H9 (cell line): ENCODE measurements around the gene ST6GALNAC6. TPM values are rescaled to one million over a fixed set of nuclear protein-coding genes. Genes with fewer than 3 reads are reported as not detected.

ENCODE experiments used
- DNase-seq: peaks from one replicate; pipeline ENCODE4 v3.0.0-alpha.2; 2017
- H2AFZ ChIP-seq: one replicate; pipeline ENCODE4 v1.6.1; 2013; ENCODE audit warnings: mild to moderate bottlenecking, low read length, control low read depth, moderate library complexity
- H2AK5ac ChIP-seq: 2 replicates; pipeline ENCODE4 v1.6.1; 2013; ENCODE audit warnings: low read length, control low read depth, mixed read lengths; ENCODE audit not compliant: insufficient read length
- H2BK120ac ChIP-seq: one replicate; pipeline ENCODE4 v1.6.1; 2013; ENCODE audit warnings: low read depth, mild to moderate bottlenecking, low read length, control low read depth, inconsistent platforms; ENCODE audit not compliant: poor library complexity, severe bottlenecking
- H2BK12ac ChIP-seq: 2 replicates; pipeline ENCODE4 v1.6.1; 2013; ENCODE audit warnings: low read length, control low read depth, mixed read lengths, low read depth; ENCODE audit not compliant: insufficient read length
- H2BK15ac ChIP-seq: 2 replicates; pipeline ENCODE4 v1.6.1; 2013; ENCODE audit warnings: low read depth, low read length, control low read depth
- H2BK20ac ChIP-seq: one replicate; pipeline ENCODE4 v1.6.1; 2013; ENCODE audit warnings: low read depth, mild to moderate bottlenecking, low read length, control low read depth, inconsistent platforms; ENCODE audit not compliant: poor library complexity, severe bottlenecking
- H2BK5ac ChIP-seq: 2 replicates; pipeline ENCODE4 v1.6.1; 2013; ENCODE audit warnings: low read length, control low read depth, mixed read lengths; ENCODE audit not compliant: insufficient read length
- H3K14ac ChIP-seq: 2 replicates; pipeline ENCODE4 v1.6.1; 2013; ENCODE audit warnings: low read length, control low read depth; ENCODE audit not compliant: insufficient read depth
- H3K18ac ChIP-seq: 2 replicates; pipeline ENCODE4 v1.6.1; 2013; ENCODE audit warnings: low read depth, mild to moderate bottlenecking, mixed read lengths, low read length, control low read depth; ENCODE audit not compliant: insufficient read length
- H3K23ac ChIP-seq: 2 replicates; pipeline ENCODE4 v1.6.1; 2013; ENCODE audit warnings: low read length, control low read depth, mixed read lengths, low read depth; ENCODE audit not compliant: insufficient read length
- H3K23me2 ChIP-seq: 2 replicates; pipeline ENCODE4 v1.6.1; 2013; ENCODE audit warnings: low read depth, mild to moderate bottlenecking, mixed read lengths, low read length, control low read depth; ENCODE audit not compliant: insufficient read length, poor library complexity, severe bottlenecking
- H3K27ac ChIP-seq: 2 replicates; pipeline ENCODE4 v1.5.1; 2013; ENCODE audit warnings: low read length, control low read depth, mixed read lengths, low read depth; ENCODE audit not compliant: insufficient read length
- H3K27me3 ChIP-seq: 2 replicates; pipeline ENCODE4 v1.6.1; 2013; ENCODE audit warnings: low read length, control low read depth, inconsistent platforms; ENCODE audit not compliant: insufficient read depth
- H3K4ac ChIP-seq: 2 replicates; pipeline ENCODE4 v1.6.1; 2013; ENCODE audit warnings: low read depth, mild to moderate bottlenecking, control low read depth, inconsistent platforms, low read length, moderate library complexity
- H3K4me1 ChIP-seq: 2 replicates; pipeline ENCODE4 v1.6.1; 2013; ENCODE audit warnings: low read length, control low read depth, inconsistent platforms; ENCODE audit not compliant: insufficient read depth
- H3K4me2 ChIP-seq: 2 replicates; pipeline ENCODE4 v1.6.1; 2013; ENCODE audit warnings: low read length, control low read depth, mixed read lengths; ENCODE audit not compliant: insufficient read length, insufficient read depth
- H3K56ac ChIP-seq: 2 replicates; pipeline ENCODE4 v1.6.1; 2013; ENCODE audit warnings: low read depth, mild to moderate bottlenecking, mixed read lengths, low read length, control low read depth; ENCODE audit not compliant: insufficient read length
- H3K79me1 ChIP-seq: 2 replicates; pipeline ENCODE4 v1.6.1; 2013; ENCODE audit warnings: low read depth, mild to moderate bottlenecking, moderate library complexity, low read length, control low read depth, inconsistent platforms; ENCODE audit not compliant: insufficient read depth, poor library complexity, severe bottlenecking
- H3K79me2 ChIP-seq: 2 replicates; pipeline ENCODE4 v1.6.1; 2013; ENCODE audit warnings: low read length, control low read depth, inconsistent platforms; ENCODE audit not compliant: insufficient read depth
- H3K9ac ChIP-seq: 2 replicates; pipeline ENCODE4 v1.6.1; 2013; ENCODE audit warnings: low read length, control low read depth, mixed read lengths; ENCODE audit not compliant: insufficient read length; ENCODE audit errors: extremely low read depth
- H3K9me3 ChIP-seq: one replicate; pipeline ENCODE4 v1.6.1; 2013; ENCODE audit warnings: low read depth, low read length, inconsistent platforms; ENCODE audit not compliant: control insufficient read depth
- H3T11ph ChIP-seq: one replicate; pipeline ENCODE4 v1.6.1; 2013; ENCODE audit warnings: mild to moderate bottlenecking, low read length, control low read depth, inconsistent platforms
- H4K20me1 ChIP-seq: one replicate; pipeline ENCODE4 v1.6.1; 2013; ENCODE audit not compliant: control insufficient read depth, insufficient read length, insufficient read depth
- H4K5ac ChIP-seq: 2 replicates; pipeline ENCODE4 v1.6.1; 2013; ENCODE audit warnings: low read depth, mild to moderate bottlenecking, mixed read lengths, low read length, control low read depth; ENCODE audit not compliant: insufficient read length
- H4K8ac ChIP-seq: replicated peaks from 2 replicates; pipeline ENCODE4 v1.6.1; 2013; ENCODE audit warnings: low read length, control low read depth, mixed read lengths, low read depth; ENCODE audit not compliant: insufficient read length
- H4K91ac ChIP-seq: 2 replicates; pipeline ENCODE4 v1.6.1; 2013; ENCODE audit warnings: low read depth, mild to moderate bottlenecking, moderate library complexity, mixed read lengths, low read length, control low read depth; ENCODE audit not compliant: insufficient read length
- H3K27ac Mint-ChIP-seq, 3 experiments: 2 replicates in 2 of 3; 3 replicates in 1 of 3; pipeline ENCODE4 v1.8.0; 2020 to 2021; ENCODE audit warnings: mixed read lengths in 3 of 3, mild to moderate bottlenecking in 1 of 3, moderate library complexity in 1 of 3
- H3K27me3 Mint-ChIP-seq: 2 replicates; pipeline ENCODE4 v1.8.0; 2021; ENCODE audit warnings: low read depth, mild to moderate bottlenecking, moderate library complexity, mixed read lengths
- H3K36me3 Mint-ChIP-seq, 3 experiments: 2 replicates in 2 of 3; 3 replicates in 1 of 3; pipeline ENCODE4 v1.8.0; 2020 to 2021; ENCODE audit warnings: low read depth in 3 of 3, mixed read lengths in 3 of 3; ENCODE audit not compliant: insufficient read depth in 1 of 3
- H3K4me1 Mint-ChIP-seq, 2 experiments: 2 replicates each; pipeline ENCODE4 v1.8.0; 2020; ENCODE audit warnings: mixed read lengths in 2 of 2
- H3K4me3 Mint-ChIP-seq, 2 experiments: 2 replicates in 1 of 2; 3 replicates in 1 of 2; pipeline ENCODE4 v1.8.0; 2020 to 2021; ENCODE audit warnings: mild to moderate bottlenecking in 2 of 2, mixed read lengths in 2 of 2, moderate library complexity in 1 of 2
- H3K9me3 Mint-ChIP-seq, 2 experiments: 2 replicates in 1 of 2; 3 replicates in 1 of 2; pipeline ENCODE4 v1.8.0; 2020; ENCODE audit warnings: mild to moderate bottlenecking in 2 of 2, mixed read lengths in 2 of 2, moderate library complexity in 1 of 2
- WGBS: extraction: QIAGEN DNeasy Blood & Tissue Kit; methylation state at CpG from one replicate; pipeline ENCODE4 v1.1.7; 2013; ENCODE audit warnings: missing lambda C conversion rate, low lambda C conversion rate, mixed read lengths; ENCODE audit not compliant: insufficient read length; ENCODE audit errors: extremely low coverage; 5-methylcytosine and 5-hydroxymethylcytosine counted together
- total RNA-seq: library from RNA; stranded (reverse); gene quantifications from 2 replicates; pipeline ENCODE4 v1.2.1, GENCODE V29; 2021
- TF ChIP-seq, protein P1 (sequence below): fragments of 200-600 bp; sonication (generic); conservative IDR thresholded peaks from 3 replicates; pipeline ENCODE4 v1.8.0; 2021; ENCODE audit warnings: antibody characterized with exemption, mild to moderate bottlenecking

Gene ST6GALNAC6
- total RNA-seq, 1 experiment from 2014 or later, result 29.8 TPM

DNA sequence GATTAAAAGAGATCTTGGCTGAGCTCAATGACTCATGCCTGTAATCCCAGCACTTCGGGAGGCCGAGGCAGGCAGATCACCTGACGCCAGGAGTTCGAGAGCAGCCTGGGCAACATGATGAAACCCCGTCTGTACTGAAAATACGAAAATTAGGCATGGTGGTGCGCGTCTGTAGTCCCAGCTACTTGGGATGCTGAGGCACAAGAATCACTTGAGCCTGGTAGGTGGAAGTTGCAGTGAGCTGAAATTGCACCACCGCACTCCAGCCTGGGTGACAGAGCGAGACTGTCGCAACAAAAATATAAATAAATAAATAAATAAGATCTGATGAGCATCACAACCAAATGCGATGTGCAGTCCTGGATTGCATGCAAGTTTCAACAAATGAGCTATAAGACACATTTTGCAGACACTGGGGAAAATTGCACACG, 36.2 kb downstream of the ST6GALNAC6 start:
- Histone ChIP-seq H3T11ph (no peak overlapping the region), H4K5ac (no peak overlapping the region), H2BK15ac (no peak overlapping the region), H3K14ac (no peak overlapping the region), H3K27ac (no peak overlapping the region), H3K23ac (no peak overlapping the region), H2BK20ac (no peak overlapping the region), H2AFZ (no peak overlapping the region), H3K23me2 (no peaks in the 10 kb centered on the region), H2BK120ac (no peak overlapping the region), H3K79me1 (no peaks in the 10 kb centered on the region), H3K18ac (no peak overlapping the region), H3K4ac (no peak overlapping the region), H3K9me3 (no peaks in the 10 kb centered on the region), H2BK12ac (no peak overlapping the region), H3K79me2 (no peaks in the 10 kb centered on the region), H4K8ac (no peak overlapping the region), H2BK5ac (no peak overlapping the region), H4K20me1 (no peaks in the 10 kb centered on the region), H3K4me2 (no peak overlapping the region), H3K4me1 (no peaks in the 10 kb centered on the region), H3K56ac (no peak overlapping the region), H3K9ac (no peak overlapping the region), H4K91ac (no peak overlapping the region), H3K27me3 (no peaks in the 10 kb centered on the region), H2AK5ac (no peak overlapping the region)
- no peak for DNase-seq
- TF ChIP-seq, protein P1, sequence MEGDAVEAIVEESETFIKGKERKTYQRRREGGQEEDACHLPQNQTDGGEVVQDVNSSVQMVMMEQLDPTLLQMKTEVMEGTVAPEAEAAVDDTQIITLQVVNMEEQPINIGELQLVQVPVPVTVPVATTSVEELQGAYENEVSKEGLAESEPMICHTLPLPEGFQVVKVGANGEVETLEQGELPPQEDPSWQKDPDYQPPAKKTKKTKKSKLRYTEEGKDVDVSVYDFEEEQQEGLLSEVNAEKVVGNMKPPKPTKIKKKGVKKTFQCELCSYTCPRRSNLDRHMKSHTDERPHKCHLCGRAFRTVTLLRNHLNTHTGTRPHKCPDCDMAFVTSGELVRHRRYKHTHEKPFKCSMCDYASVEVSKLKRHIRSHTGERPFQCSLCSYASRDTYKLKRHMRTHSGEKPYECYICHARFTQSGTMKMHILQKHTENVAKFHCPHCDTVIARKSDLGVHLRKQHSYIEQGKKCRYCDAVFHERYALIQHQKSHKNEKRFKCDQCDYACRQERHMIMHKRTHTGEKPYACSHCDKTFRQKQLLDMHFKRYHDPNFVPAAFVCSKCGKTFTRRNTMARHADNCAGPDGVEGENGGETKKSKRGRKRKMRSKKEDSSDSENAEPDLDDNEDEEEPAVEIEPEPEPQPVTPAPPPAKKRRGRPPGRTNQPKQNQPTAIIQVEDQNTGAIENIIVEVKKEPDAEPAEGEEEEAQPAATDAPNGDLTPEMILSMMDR, result no peak
- Mint-ChIP-seq H3K9me3 (no peaks in the 10 kb centered on the region), H3K4me3 (0 out of 5 replicates have a peak overlapping the region, but pooled peaks of 1 of the 2 experiments have one; percentile 20), H3K36me3 (peaks cover 0 to 5% (median 0%) of the 10 kb centered on the region in 3 experiments; a peak in 2 of 7 replicates), H3K27ac (no peak overlapping the region), H3K4me1 (peaks cover 4 to 17% of the 10 kb centered on the region in 2 experiments), H3K27me3 (no peaks in the 10 kb centered on the region; the same call in none of the 2 replicates)
- no CpG with 5 or more reads among the region's 13 CpGs for WGBS
